Measurements from ENCODE around the gene AKAP13.

AKAP13 gene

GRCh38 chr15:85755471-85755870 is 375.1 kb downstream of the AKAP13 start:
- ChIA-PET CTCF (interaction anchor here (0.6 kb wide), 1 partner anchor 29 kb away, joined by 3 read pairs; no protein-coding TSS in a partner anchor), POLR2A (interaction anchor here (1.0 kb wide), 1 partner anchor 39 kb away, joined by 3 read pairs; no protein-coding TSS in a partner anchor)
- Histone ChIP-seq H3K27ac (ENCODE audit: extremely low read depth, low read depth, low read length) (no peak overlapping the region), H3K36me3 (ENCODE audit: control insufficient read depth in 2 of 2, insufficient read depth in 1 of 2, low read length in 2 of 2) (peaks cover 0 to 20% of the 10 kb centered on the region in 2 experiments; a peak in 1 of 3 replicates), H3K4me3 (ENCODE audit: low read depth, low read length) (no peak overlapping the region), H3K4me1 (ENCODE audit: control insufficient read depth, insufficient read depth, low read length) (no peaks in the 10 kb centered on the region), H3K9me3 (ENCODE audit: control insufficient read depth, insufficient read depth, low read depth, low read length) (no peaks in the 10 kb centered on the region)
- TF ChIP-seq ZNF670 (tag by site-specific recombination; IDR thresholded peaks at IDR 0.05; ENCODE audit: low read depth) (no peak), OVOL3 (tag by site-specific recombination; IDR thresholded peaks at IDR 0.05) (no peak), ZNF692 (tag by site-specific recombination; IDR thresholded peaks at IDR 0.05) (no peak), ZNF610 (tag by site-specific recombination; IDR thresholded peaks at IDR 0.05; ENCODE audit: borderline replicate concordance) (no peak), ZBTB7A (tag by site-specific recombination; IDR thresholded peaks at IDR 0.05; ENCODE audit: low read depth) (no peak), ZNF48 (tag by site-specific recombination; IDR thresholded peaks at IDR 0.05) (no peak), ZNF174 (tag by site-specific recombination; IDR thresholded peaks at IDR 0.05) (no peak), ZXDB (tag by site-specific recombination; IDR thresholded peaks at IDR 0.05) (no peak), ZNF155 (tag by site-specific recombination; IDR thresholded peaks at IDR 0.05) (no peak), PRDM1 (tag by site-specific recombination; IDR thresholded peaks at IDR 0.05) (no peak), ZNF350 (tag by site-specific recombination; IDR thresholded peaks at IDR 0.05) (no peak), ZNF24 (tag by site-specific recombination; IDR thresholded peaks at IDR 0.05) (no peak)

GRCh38 chr15:85755942-85756341 is 375.5 kb downstream of the AKAP13 start:
- Histone ChIP-seq H3K4me1 (ENCODE audit: control insufficient read depth, insufficient read depth, low read length) (no peaks in the 10 kb centered on the region), H3K27ac (ENCODE audit: extremely low read depth, low read depth, low read length) (no peak overlapping the region), H3K36me3 (ENCODE audit: control insufficient read depth in 2 of 2, insufficient read depth in 1 of 2, low read length in 2 of 2) (peaks cover 0 to 20% of the 10 kb centered on the region in 2 experiments; a peak in 1 of 3 replicates), H3K9me3 (ENCODE audit: control insufficient read depth, insufficient read depth, low read depth, low read length) (no peaks in the 10 kb centered on the region), H3K4me3 (ENCODE audit: low read depth, low read length) (no peak overlapping the region)
- POLR2A ChIA-PET = no interaction called here
- TF ChIP-seq MYNN (tag by site-specific recombination; IDR thresholded peaks at IDR 0.05; ENCODE audit: borderline replicate concordance) (no peak), ZFP37 (tag by site-specific recombination; IDR thresholded peaks at IDR 0.05) (no peak), ZFP3 (tag by site-specific recombination; IDR thresholded peaks at IDR 0.05; ENCODE audit: low read depth) (no peak), ZBTB20 (tag by site-specific recombination; IDR thresholded peaks at IDR 0.05) (no peak), ZNF391 (tag by site-specific recombination; IDR thresholded peaks at IDR 0.05; ENCODE audit: borderline replicate concordance, low read depth) (no peak), ZNF324 (tag by site-specific recombination; IDR thresholded peaks at IDR 0.05) (no peak), ZNF48 (tag by site-specific recombination; IDR thresholded peaks at IDR 0.05) (no peak), ZEB2 (tag by site-specific recombination; IDR thresholded peaks at IDR 0.05) (no peak), ZNF747 (tag by site-specific recombination; IDR thresholded peaks at IDR 0.05) (no peak), ZNF223 (tag by site-specific recombination; IDR thresholded peaks at IDR 0.05) (no peak), ZNF776 (tag by site-specific recombination; IDR thresholded peaks at IDR 0.05; ENCODE audit: borderline replicate concordance) (no peak), ZNF610 (tag by site-specific recombination; IDR thresholded peaks at IDR 0.05; ENCODE audit: borderline replicate concordance) (no peak), ZNF140 (tag by site-specific recombination; IDR thresholded peaks at IDR 0.05) (no peak), TSHZ1 (tag by site-specific recombination; IDR thresholded peaks at IDR 0.05; ENCODE audit: borderline replicate concordance) (no peak), BCL11A (tag by site-specific recombination; IDR thresholded peaks at IDR 0.05; ENCODE audit: low read depth) (no peak), PRDM6 (tag by site-specific recombination; IDR thresholded peaks at IDR 0.05) (no peak), BCL6B (tag by site-specific recombination; IDR thresholded peaks at IDR 0.05) (no peak)
- CTCF ChIA-PET = no interaction called here

Measured in HEK293 (cell line).